Upper lobe of right lung (tissue), 1 donor: ENCODE results near the gene LRRC56. TPM values are rescaled to one million over a fixed set of nuclear protein-coding genes. Genes with fewer than 3 reads are reported as not detected.

Experiments
- ATAC-seq: fragments of 200-7000 bp; cut with Tn5 transposase; one replicate; pipeline ENCODE4 v1.9.1; 2020; ENCODE audit warnings: mild to moderate bottlenecking, moderate library complexity
- DNase-seq: peaks from one replicate; pipeline ENCODE4 v3.0.0-alpha.2; 2020
- H3K27ac ChIP-seq: fragments of 200-600 bp; one replicate; pipeline ENCODE4 v1.8.0; 2022
- H3K27me3 ChIP-seq: fragments of 200-600 bp; one replicate; pipeline ENCODE4 v1.8.0; 2022; ENCODE audit warnings: mild to moderate bottlenecking
- H3K36me3 ChIP-seq: fragments of 200-600 bp; one replicate; pipeline ENCODE4 v1.8.0; 2022
- H3K4me1 ChIP-seq: fragments of 200-600 bp; one replicate; pipeline ENCODE4 v1.8.0; 2022
- H3K4me3 ChIP-seq: fragments of 200-600 bp; one replicate; pipeline ENCODE4 v1.8.0; 2022; ENCODE audit warnings: mild to moderate bottlenecking
- H3K9me3 ChIP-seq: fragments of 200-600 bp; one replicate; pipeline ENCODE4 v1.8.0; 2022
- CTCF ChIP-seq: fragments of 200-600 bp; IDR thresholded peaks from one replicate; pipeline ENCODE4 v1.8.0; 2022; ENCODE audit warnings: antibody characterized with exemption
- intact Hi-C: fragments of 100-400 bp; cut with DNase I; formaldehyde crosslinking; loops from one replicate; pipeline ENCODE4 v1.11.0; 2022
- total RNA-seq: library from RNA; stranded (reverse); fragmentation: NEBNext Ultra II Directional; extraction: Animal tissue kit (Norgen Biotek cat#: 25700); gene quantifications from one replicate; pipeline ENCODE4 v1.2.1, GENCODE V29; 2021
- donor health status: DM: no; HTN: yes; CAD: no; lungs with severe emphysema.

The LRRC56 gene
- total RNA-seq, 1 donor from 2014 or later = 3.2 TPM

- Histone ChIP-seq H3K4me1 (no peaks in the 10 kb centered on the region), H3K36me3 (no peaks in the 10 kb centered on the region), H3K27me3 (peaks cover 4% of the 10 kb centered on the region), H3K9me3 (no peaks in the 10 kb centered on the region), H3K27ac (no peak overlapping the region), H3K4me3 (no peak overlapping the region)
- no peak for TF ChIP-seq CTCF
- ATAC-seq (no peak), DNase-seq (peak; percentile 59)
- intact Hi-C loops = no loop called here
These were observed 11.6 kb downstream of the LRRC56 start for GRCh38 chr11:548700-549603.

GRCh38 chr11:550021-550745 is 12.9 kb downstream of the LRRC56 start:
- H3K27me3 ChIP-seq = peaks cover 7% of the 10 kb centered on the region
- peaks cover 8% of the 10 kb centered on the region for H3K4me1 ChIP-seq
- no peak for ATAC-seq
- intact Hi-C loops = loop anchor here (10.0 kb wide), 1 partner anchor 175 kb away; no protein-coding TSS in a partner anchor
- TF ChIP-seq CTCF = no peak
- H3K9me3 ChIP-seq = no peaks in the 10 kb centered on the region
- H3K36me3 ChIP-seq = no peaks in the 10 kb centered on the region
- DNase-seq = no peak
- no peak overlapping the region for H3K4me3 ChIP-seq
- no peak overlapping the region for H3K27ac ChIP-seq

GRCh38 chr11:550746-551085 is 13.4 kb downstream of the LRRC56 start:
- TF ChIP-seq CTCF = no peak
- intact Hi-C loops = loop anchor here (10.0 kb wide), 1 partner anchor 174 kb away; no protein-coding TSS in a partner anchor
- peaks cover 13% of the 10 kb centered on the region for H3K4me1 ChIP-seq
- H3K27ac ChIP-seq = no peak overlapping the region
- H3K27me3 ChIP-seq = peaks cover 13% of the 10 kb centered on the region
- H3K36me3 ChIP-seq = no peaks in the 10 kb centered on the region
- ATAC-seq (no peak), DNase-seq (no peak)
- no peaks in the 10 kb centered on the region for H3K9me3 ChIP-seq
- H3K4me3 ChIP-seq = no peak overlapping the region

- Histone ChIP-seq H3K4me3 (no peak overlapping the region), H3K27ac (no peak overlapping the region), H3K36me3 (no peaks in the 10 kb centered on the region), H3K9me3 (no peaks in the 10 kb centered on the region), H3K4me1 (peaks cover 14% of the 10 kb centered on the region), H3K27me3 (peaks cover 15% of the 10 kb centered on the region)
- DNase-seq (no peak), ATAC-seq (no peak)
- no peak for TF ChIP-seq CTCF
- intact Hi-C loops = loop anchor here (10.0 kb wide), 1 partner anchor 174 kb away; no protein-coding TSS in a partner anchor
These were observed 13.8 kb downstream of the LRRC56 start for GRCh38 chr11:551131-551530.

- TF ChIP-seq CTCF = no peak
- DNase-seq = no peak
- intact Hi-C loops = loop anchor here (10.0 kb wide), 1 partner anchor 173 kb away; no protein-coding TSS in a partner anchor
- no peaks in the 10 kb centered on the region for H3K9me3 ChIP-seq
- no peak overlapping the region for H3K4me3 ChIP-seq
- no peak overlapping the region for H3K27ac ChIP-seq
- H3K4me1 ChIP-seq = peaks cover 14% of the 10 kb centered on the region
- H3K36me3 ChIP-seq = no peaks in the 10 kb centered on the region
- H3K27me3 ChIP-seq = peaks cover 20% of the 10 kb centered on the region
- ATAC-seq = no peak
These were observed 14.3 kb downstream of the LRRC56 start for GRCh38 chr11:551596-551995.
